ENCODE measurements around the gene CCDC142.
"Not testable (repeated sequence)": the region's sequence is repeated elsewhere in the genome, so short reads cannot be mapped to it uniquely, and the experiment has no call there.

CCDC142 gene

DNA sequence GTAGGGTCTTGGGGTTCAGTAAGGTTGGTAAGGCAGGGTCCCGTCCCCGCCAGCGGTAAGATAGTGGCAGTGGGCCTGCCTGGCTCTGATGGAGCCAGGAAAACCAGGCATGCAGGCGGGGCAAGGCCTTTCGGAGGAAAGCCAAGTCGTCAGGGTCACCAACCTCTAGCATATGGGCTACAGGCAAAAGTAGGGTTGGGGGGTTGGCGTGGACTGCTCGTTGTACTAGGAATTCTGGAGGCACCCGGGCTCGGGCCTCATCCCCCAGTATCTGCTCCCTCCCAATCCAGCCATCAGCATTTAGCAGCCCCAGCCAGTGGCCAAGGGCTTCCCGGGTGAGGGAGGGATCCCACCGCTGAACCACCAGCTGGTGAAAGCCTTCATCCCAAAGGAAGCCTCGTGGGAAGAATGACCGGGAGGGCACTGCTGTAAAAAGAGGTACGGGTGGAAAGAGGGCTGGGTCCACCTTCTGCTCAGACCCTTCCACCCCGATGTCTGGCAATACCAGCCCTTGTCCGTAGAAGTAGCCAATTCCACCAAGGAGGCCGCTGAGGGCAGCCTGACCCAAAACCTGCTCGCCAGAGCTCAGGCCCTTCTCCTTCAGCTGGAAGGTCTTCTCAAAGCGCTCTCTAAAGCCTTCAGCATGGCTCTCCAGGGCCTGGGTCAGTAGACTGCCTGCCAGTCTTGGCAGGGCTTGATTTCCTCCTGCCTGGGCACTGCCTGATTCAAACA, 20.6 kb downstream of the CCDC142 start:
- no peak for DNase-seq

DNA sequence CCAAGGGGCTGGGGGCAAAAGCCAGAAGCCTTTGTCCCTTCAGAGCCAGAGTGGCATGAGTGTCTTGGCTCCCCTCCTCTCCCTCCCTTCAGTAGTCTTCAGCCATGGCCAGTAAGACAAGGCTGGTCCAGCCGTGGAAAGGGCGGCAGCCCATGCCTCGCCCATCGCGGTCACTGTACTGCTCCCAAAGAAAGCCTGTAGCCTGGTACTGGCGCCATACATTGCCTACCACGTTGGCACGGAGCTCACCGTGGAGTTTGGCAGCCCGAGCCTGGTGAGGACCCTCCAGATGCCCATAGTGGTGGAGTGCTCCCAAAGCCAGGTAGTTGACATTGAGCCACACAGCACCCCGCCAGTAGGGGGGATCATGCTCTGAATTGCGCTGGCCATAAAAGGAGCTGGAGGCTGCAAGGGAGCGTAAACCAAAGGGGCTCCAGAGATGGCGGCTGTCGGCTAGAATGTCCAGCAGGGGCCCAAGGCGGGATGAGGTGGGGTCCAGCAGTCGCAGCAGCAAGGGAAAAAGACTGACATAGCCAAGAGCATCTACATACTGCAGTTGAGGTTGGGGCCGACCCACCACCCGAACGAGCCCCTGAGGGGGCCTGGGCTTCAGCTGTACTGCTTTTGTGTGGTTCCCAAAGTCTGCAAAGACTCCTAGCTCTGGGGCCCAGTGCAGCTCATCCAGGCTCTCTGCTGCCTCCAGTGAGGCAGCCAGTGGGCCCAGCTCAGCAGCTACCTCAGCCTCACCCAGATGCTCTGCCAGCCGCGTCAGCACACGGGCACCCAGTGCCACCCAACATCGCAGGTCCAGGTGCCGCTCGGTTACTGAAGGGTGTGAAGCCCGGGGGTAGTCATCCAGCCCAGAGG, 21.4 kb downstream of the CCDC142 start:
- no peak for DNase-seq

DNA sequence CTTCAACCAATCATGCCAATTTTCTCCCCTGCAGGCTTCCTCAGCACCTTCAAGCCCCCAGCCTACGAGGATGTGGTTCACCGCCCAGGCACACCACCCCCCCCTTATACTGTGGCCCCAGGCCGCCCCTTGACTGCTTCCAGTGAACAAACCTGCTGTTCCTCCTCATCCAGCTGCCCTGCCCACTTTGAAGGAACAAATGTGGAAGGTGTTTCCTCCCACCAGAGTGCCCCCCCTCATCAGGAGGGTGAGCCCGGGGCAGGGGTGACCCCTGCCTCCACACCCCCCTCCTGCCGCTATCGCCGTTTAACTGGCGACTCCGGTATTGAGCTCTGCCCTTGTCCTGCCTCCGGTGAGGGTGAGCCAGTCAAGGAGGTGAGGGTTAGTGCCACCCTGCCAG, 22.6 kb downstream of the CCDC142 start:
- DNase-seq = not testable (repeated sequence)

GRCh38 chr2:74459503-74460118, 23.2 kb downstream of the CCDC142 start:
- DNase-seq = not testable (repeated sequence)

GRCh38 chr2:74458938-74459363, 23.8 kb downstream of the CCDC142 start:
- DNase-seq = no peak

GRCh38 chr2:74458132-74458937, 24.5 kb downstream of the CCDC142 start, which contains the start of gene WBP1:
Gene WBP1 (plus strand): TSS chr2:74458438. CDS start chr2:74458603, 165 bp downstream.
- DNase-seq = peak; percentile 99

GRCh38 chr2:74457549-74458131, 25.2 kb downstream of the CCDC142 start:
- DNase-seq = no peak

- DNase-seq = peak; percentile 72
Measured at GRCh38 chr2:74457129-74457548, 25.7 kb downstream of the CCDC142 start.

DNA sequence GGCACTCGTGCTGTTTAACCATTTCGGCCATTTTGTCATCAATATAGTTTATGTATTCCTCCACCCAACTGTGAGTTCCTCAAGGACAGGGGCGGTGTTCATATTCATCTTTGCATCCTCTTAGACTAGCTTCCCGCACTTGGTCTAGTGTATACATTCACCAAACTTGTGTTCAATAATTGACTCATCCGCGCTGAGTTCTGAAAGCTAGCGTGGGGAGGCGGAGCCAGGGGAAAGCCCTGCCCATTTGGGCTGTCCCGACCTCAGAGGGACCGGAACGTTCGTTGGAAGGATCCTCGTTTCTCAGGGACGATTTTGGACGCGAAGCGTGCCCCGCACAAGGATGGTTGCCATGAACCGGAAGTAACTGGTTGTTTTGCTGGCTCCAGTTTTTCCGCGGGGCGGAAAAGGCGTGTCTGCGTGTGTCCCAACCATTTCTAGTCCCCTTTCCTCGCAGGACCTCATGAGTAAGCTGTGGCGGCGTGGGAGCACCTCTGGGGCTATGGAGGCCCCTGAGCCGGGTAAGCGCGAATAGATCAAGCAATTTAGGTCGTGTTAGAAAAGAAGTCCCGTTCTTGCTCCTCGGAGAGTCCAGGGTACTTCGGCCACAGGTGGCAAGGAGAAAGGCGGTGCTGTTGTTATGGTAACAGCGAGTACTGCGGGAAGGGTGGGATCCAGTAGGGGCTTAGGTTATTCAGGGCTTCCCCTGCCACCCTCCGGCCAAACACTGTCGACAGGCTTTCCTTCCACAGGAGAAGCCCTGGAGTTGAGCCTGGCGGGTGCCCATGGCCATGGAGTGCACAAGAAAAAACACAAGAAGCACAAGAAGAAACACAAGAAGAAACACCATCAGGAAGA, 27.9 kb downstream of the CCDC142 start, which contains the start of gene INO80B:
INO80B (plus strand) TSS at position 434 of the 858 bp plus-strand sequence; CDS start at position 464, 30 bp downstream.
- peak; percentile 96 for DNase-seq

DNA sequence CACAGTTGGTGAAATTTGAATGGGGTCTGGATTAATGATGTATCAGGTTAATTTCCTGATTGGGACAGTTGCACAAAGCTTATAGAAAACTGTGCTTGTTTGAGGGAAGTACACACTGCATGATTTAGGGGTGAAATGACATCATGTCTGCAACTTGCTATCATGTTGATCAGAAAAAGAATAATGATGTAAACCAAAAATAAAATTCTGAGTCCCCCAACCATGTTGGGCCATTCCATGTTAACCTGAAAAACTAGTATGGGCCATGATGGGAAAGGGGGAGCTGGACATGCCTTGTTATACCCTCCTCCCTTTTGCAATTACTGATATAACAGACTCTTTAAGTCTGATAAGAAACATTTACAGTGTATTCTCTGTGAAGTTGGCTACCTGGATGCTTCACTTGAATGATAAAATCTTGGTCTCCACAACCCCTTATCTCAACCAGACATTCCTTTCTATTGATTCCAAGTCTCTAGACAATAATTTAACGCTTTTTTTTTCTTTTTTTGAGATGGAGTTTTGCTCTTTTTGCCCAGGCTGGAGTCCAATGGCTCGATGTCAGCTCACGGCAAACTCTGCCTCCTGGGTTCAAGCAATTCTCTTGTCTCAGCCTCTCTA, 32.1 kb downstream of the CCDC142 start:
- no peak for DNase-seq

GRCh38 chr2:74448771-74449170, 34.0 kb downstream of the CCDC142 start:
- DNase-seq = no peak

- DNase-seq = no peak
Measured at GRCh38 chr2:74447230-74447999, 35.4 kb downstream of the CCDC142 start.

- no peak for DNase-seq
Measured at GRCh38 chr2:74444498-74445318, 38.1 kb downstream of the CCDC142 start.

DNA sequence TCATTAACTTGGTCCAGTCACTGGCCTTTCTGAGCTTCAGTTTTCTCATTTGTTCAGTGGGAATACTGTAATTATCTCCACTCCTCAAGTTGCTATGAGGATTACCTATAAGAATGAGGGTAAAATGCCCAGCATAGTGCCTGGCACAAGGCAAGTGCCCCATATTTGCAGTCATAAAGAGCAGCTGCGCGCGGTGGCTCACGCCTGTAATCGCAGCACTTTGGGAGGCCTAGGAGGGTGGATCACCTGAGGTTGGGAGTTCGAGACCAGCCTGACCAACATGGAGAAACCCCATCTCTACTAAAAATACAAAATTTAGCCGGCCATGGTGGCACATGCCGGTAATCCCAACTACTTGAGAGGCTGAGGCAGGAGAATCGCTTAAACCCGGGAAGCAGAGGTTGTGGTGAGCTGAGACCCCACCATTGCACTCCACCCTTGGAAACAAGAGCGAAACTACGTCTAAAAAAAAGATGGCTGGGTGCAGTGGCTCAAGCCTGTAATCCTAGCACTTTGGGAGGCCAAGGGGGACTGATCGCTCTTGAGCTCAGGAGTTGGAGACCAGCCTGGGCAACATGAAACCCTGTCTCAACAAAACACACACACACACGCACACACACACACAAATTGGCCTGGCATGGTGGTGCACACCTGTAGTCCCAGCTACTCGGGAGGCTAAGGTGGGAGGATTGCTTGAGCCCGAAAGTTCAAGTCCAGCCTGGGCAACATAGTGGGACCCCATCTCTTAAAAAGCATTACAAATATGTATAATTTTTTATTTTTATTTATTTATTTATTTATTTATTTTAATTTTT, 40.1 kb downstream of the CCDC142 start:
- DNase-seq = not testable (repeated sequence)

- peak; percentile 83 for DNase-seq
Measured at GRCh38 chr2:74441690-74442482, 40.9 kb downstream of the CCDC142 start, which contains the start of gene RTKN. Gene RTKN (minus strand): TSS chr2:74441937. CDS start chr2:74441816, 121 bp downstream.

DNA sequence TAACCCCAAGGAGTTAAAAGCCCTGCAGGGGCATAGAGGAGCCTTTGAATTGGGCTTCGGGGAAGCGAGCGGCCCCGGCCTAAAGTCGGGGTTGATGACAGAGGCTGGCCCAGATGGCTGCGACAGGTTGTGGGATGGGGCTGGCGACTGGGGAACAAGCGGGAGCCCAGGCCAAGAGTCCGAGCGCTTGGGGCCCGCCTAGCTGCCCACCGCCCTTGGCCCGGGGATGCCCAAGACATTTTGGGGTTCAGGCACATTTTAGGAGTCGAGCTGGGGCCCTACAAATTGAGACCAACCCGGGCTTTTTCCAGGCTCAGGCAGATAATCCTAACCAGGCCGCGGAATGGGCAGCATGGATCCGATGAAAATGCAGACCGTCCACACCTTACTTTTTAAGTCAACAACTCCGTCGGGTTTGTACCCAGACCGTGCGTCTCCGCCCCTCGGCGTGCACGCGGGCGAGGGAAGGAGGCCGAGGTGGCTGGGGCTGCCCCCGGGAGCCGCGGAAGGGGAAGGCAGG, 41.6 kb downstream of the CCDC142 start:
- no peak for DNase-seq

All from NCI-H510A treated with DMSO at 0.1 percent for 48 hours (cell line).